Measurements from ENCODE around the gene NSUN6.

The NSUN6 gene

GRCh38 chr10:18501629-18502028, 149.8 kb downstream of the NSUN6 start:
- DNase-seq (ENCODE audit: low read depth), result no peak
- no peak overlapping the region for H3K4me3 ChIP-seq (replicated peaks; ENCODE audit: low read depth, low read length)
- TF ChIP-seq CTCF (IDR thresholded peaks at IDR 0.05; ENCODE audit: low read length, missing control alignments), result no peak

- no peak overlapping the region for H3K4me3 ChIP-seq (replicated peaks; ENCODE audit: low read depth, low read length)
- no peak for TF ChIP-seq CTCF (IDR thresholded peaks at IDR 0.05; ENCODE audit: low read length, missing control alignments)
- no peak for DNase-seq (ENCODE audit: low read depth)
Observed at GRCh38 chr10:18501198-18501597, 150.2 kb downstream of the NSUN6 start.

GRCh38 chr10:18500576-18500975, 150.8 kb downstream of the NSUN6 start:
- TF ChIP-seq CTCF (IDR thresholded peaks at IDR 0.05; ENCODE audit: low read length, missing control alignments), result no peak
- H3K4me3 ChIP-seq (replicated peaks; ENCODE audit: low read depth, low read length), result no peak overlapping the region
- no peak for DNase-seq (ENCODE audit: low read depth)

GRCh38 chr10:18498998-18499397, 152.4 kb downstream of the NSUN6 start:
- no peak overlapping the region for H3K4me3 ChIP-seq (replicated peaks; ENCODE audit: low read depth, low read length)
- no peak for TF ChIP-seq CTCF (IDR thresholded peaks at IDR 0.05; ENCODE audit: low read length, missing control alignments)
- DNase-seq (ENCODE audit: low read depth), result no peak

GRCh38 chr10:18497806-18498369, 153.5 kb downstream of the NSUN6 start:
- no peak overlapping the region for H3K4me3 ChIP-seq (replicated peaks; ENCODE audit: low read depth, low read length)
- peak; percentile 45 for DNase-seq (ENCODE audit: low read depth)
- no peak for TF ChIP-seq CTCF (IDR thresholded peaks at IDR 0.05; ENCODE audit: low read length, missing control alignments)

Measured in fibroblast of pulmonary artery (primary cell).